Suppressor macrophage treated with lipopolysaccharide for 1 hour (primary cell): ENCODE measurements around the gene LRRN4CL.
A peak's percentile ranks its signal among the peaks of the same experiment; 100 is the strongest.

Source experiments
- DNase-seq, 3 donors: peaks; one replicate each; pipeline ENCODE4 v3.0.0-alpha.2; 2020 to 2022

Gene LRRN4CL

DNA sequence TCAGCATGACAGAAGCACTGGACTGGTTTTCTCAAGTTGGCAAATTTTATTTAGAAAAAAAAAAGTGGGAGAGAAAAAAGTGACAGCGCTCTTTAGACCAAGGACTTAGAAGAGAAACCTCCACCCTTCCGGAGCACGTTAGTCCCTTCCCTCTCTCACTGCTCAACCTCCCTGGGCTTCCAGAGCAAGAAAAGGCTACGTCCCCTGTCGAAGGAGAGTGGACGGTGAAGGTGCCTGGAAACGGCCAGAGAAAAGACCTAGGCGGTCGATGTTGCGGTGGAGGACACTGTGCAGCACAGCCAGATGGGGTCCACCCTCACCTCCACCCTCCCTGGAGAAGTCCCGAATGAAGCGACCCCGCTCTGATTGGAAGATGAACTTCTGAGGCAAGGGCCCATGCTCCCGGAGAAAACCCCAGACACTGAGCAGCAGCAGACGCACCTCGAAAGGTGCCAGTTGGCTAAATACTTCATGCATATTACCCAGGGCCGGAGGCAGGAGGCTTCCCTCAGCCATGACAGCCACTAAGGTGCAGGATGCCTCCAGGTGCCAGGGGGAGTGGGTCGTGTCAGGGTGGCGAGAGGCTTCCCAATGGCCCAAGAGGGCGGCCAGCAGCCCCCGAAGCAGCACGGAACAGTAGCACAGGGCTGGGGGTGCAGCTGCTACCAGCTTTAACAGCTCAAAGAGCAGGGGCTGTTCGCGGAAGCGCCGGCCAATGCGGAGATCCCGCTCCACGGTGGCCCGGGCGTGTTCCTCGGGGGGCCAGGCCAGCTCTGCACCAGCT lies 42.3 kb downstream of the LRRN4CL start:
- DNase-seq: no peak

GRCh38 chr11:62645946-62646824 lies 43.1 kb downstream of the LRRN4CL start, which contains the start of gene GANAB:
Gene GANAB (minus strand): TSS chr11:62646613. CDS start chr11:62646599, 14 bp downstream.
- DNase-seq: peak; percentile 99 to 100 (median 100)

GRCh38 chr11:62645671-62645945 lies 43.7 kb downstream of the LRRN4CL start:
- peak in 1 of 3 donors; percentile 18 for DNase-seq

- DNase-seq: no peak
These were observed 45.1 kb downstream of the LRRN4CL start for GRCh38 chr11:62644220-62644619.
